Hypothalamus (tissue), 51 donors: ENCODE measurements around the gene ARHGEF9.
A peak's percentile ranks its signal among the peaks of the same experiment; 100 is the strongest.

ENCODE experiments used
- DNase-seq, 51 donors: peaks; one replicate each; lab custom pipeline; 2025; lab: John Stamatoyannopoulos, UW

Gene ARHGEF9

GRCh38 chrX:63747331-63747730 lies 37.7 kb downstream of the ARHGEF9 start:
- no peak for DNase-seq

GRCh38 chrX:63746715-63747114 lies 38.3 kb downstream of the ARHGEF9 start:
- no peak for DNase-seq

- DNase-seq = no peak
Observed at GRCh38 chrX:63746278-63746677, 38.7 kb downstream of the ARHGEF9 start.

- no peak for DNase-seq
Observed at GRCh38 chrX:63744850-63745394, 40.1 kb downstream of the ARHGEF9 start.

GRCh38 chrX:63743596-63743995 lies 41.4 kb downstream of the ARHGEF9 start:
- no peak for DNase-seq

- no peak for DNase-seq
Observed at GRCh38 chrX:63740382-63740781, 44.6 kb downstream of the ARHGEF9 start.

GRCh38 chrX:63739885-63740284 lies 45.1 kb downstream of the ARHGEF9 start:
- no peak for DNase-seq

GRCh38 chrX:63738696-63739095 lies 46.3 kb downstream of the ARHGEF9 start:
- no peak for DNase-seq

GRCh38 chrX:63737131-63737921 lies 47.7 kb downstream of the ARHGEF9 start:
- no peak for DNase-seq

GRCh38 chrX:63735882-63736281 lies 49.1 kb downstream of the ARHGEF9 start:
- DNase-seq = no peak

GRCh38 chrX:63720293-63720692 lies 64.7 kb downstream of the ARHGEF9 start:
- no peak for DNase-seq

- no peak for DNase-seq
Observed at GRCh38 chrX:63719633-63720032, 65.4 kb downstream of the ARHGEF9 start.

GRCh38 chrX:63718010-63718694 lies 66.9 kb downstream of the ARHGEF9 start:
- DNase-seq = no peak

- DNase-seq = peak in 2 of 51 donors; percentile 1 to 9
Observed at GRCh38 chrX:63713526-63713925, 71.5 kb downstream of the ARHGEF9 start.

- DNase-seq = no peak
Observed at GRCh38 chrX:63708801-63709200, 76.2 kb downstream of the ARHGEF9 start.

GRCh38 chrX:63702556-63702955 lies 82.5 kb downstream of the ARHGEF9 start:
- DNase-seq = no peak

- no peak for DNase-seq
Observed at GRCh38 chrX:63686878-63687714, 97.9 kb downstream of the ARHGEF9 start.

GRCh38 chrX:63680423-63680822 lies 104.6 kb downstream of the ARHGEF9 start:
- DNase-seq = no peak

- DNase-seq = no peak
Observed at GRCh38 chrX:63679432-63679831, 105.6 kb downstream of the ARHGEF9 start.

- no peak for DNase-seq
Observed at GRCh38 chrX:63675716-63676115, 109.3 kb downstream of the ARHGEF9 start.

- no peak for DNase-seq
Observed at GRCh38 chrX:63673896-63674295, 111.1 kb downstream of the ARHGEF9 start.
